ENCODE data around the gene MOB3B.

The MOB3B gene

GRCh38 chr9:27432308-27432707 is 97.3 kb downstream of the MOB3B start:
- Histone ChIP-seq H3K27me3 (replicated peaks) (no peaks in the 10 kb centered on the region), H3K27ac (no peak overlapping the region), H3K36me3 (replicated peaks) (no peaks in the 10 kb centered on the region), H3K4me3 (ENCODE audit: low read depth, low read length) (no peak overlapping the region)
- no peak for TF ChIP-seq CTCF (IDR thresholded peaks at IDR 0.05; ENCODE audit: low read depth, low read length, missing control alignments)
- no peak for DNase-seq
- in situ Hi-C loops (cut with HindIII; ENCODE audit: low pct_ligation_motif_present, low sequenced_read_pairs), result no loop called here

- in situ Hi-C loops (cut with HindIII; ENCODE audit: low pct_ligation_motif_present, low sequenced_read_pairs), result no loop called here
These were observed 98.0 kb downstream of the MOB3B start for GRCh38 chr9:27431543-27432147.

GRCh38 chr9:27430750-27431535 is 98.7 kb downstream of the MOB3B start:
- Histone ChIP-seq H3K36me3 (replicated peaks) (no peaks in the 10 kb centered on the region), H3K27me3 (replicated peaks) (no peaks in the 10 kb centered on the region), H3K27ac (no peak overlapping the region), H3K4me3 (ENCODE audit: low read depth, low read length) (no peak overlapping the region)
- in situ Hi-C loops (cut with HindIII; ENCODE audit: low pct_ligation_motif_present, low sequenced_read_pairs), result no loop called here
- TF ChIP-seq CTCF (IDR thresholded peaks at IDR 0.05; ENCODE audit: low read depth, low read length, missing control alignments), result no peak
- no peak for DNase-seq

More at GRCh38 chr9:27431543-27432147, 98.0 kb downstream of the MOB3B start:
- Histone ChIP-seq H3K27ac (no peak overlapping the region), H3K27me3 (replicated peaks) (no peaks in the 10 kb centered on the region), H3K4me3 (ENCODE audit: low read depth, low read length) (no peak overlapping the region), H3K36me3 (replicated peaks) (no peaks in the 10 kb centered on the region)
- no peak for DNase-seq
- no peak for TF ChIP-seq CTCF (IDR thresholded peaks at IDR 0.05; ENCODE audit: low read depth, low read length, missing control alignments)

- DNase-seq, result no peak
- in situ Hi-C loops (cut with HindIII; ENCODE audit: low pct_ligation_motif_present, low sequenced_read_pairs), result no loop called here
- Histone ChIP-seq H3K36me3 (replicated peaks) (no peaks in the 10 kb centered on the region), H3K27me3 (replicated peaks) (no peaks in the 10 kb centered on the region), H3K4me3 (ENCODE audit: low read depth, low read length) (no peak overlapping the region), H3K27ac (no peak overlapping the region)
- TF ChIP-seq CTCF (IDR thresholded peaks at IDR 0.05; ENCODE audit: low read depth, low read length, missing control alignments), result no peak
These were observed 99.7 kb downstream of the MOB3B start for GRCh38 chr9:27429917-27430316.

GRCh38 chr9:27429436-27429835 is 100.2 kb downstream of the MOB3B start:
- no peak for DNase-seq
- TF ChIP-seq CTCF (IDR thresholded peaks at IDR 0.05; ENCODE audit: low read depth, low read length, missing control alignments), result no peak
- no peak overlapping the region for H3K4me3 ChIP-seq (ENCODE audit: low read depth, low read length)
- in situ Hi-C loops (cut with HindIII; ENCODE audit: low pct_ligation_motif_present, low sequenced_read_pairs), result no loop called here
- no peaks in the 10 kb centered on the region for H3K36me3 ChIP-seq (replicated peaks)
- H3K27me3 ChIP-seq (replicated peaks), result no peaks in the 10 kb centered on the region
- H3K27ac ChIP-seq, result no peak overlapping the region

Data from brain microvascular endothelial cell (primary cell).